Small intestine (tissue), 7 donors: ENCODE data around the gene MIPOL1. TPM values are rescaled to one million over a fixed set of nuclear protein-coding genes. Genes with fewer than 3 reads are reported as not detected.
"Not testable (repeated sequence)": the region's sequence is repeated elsewhere in the genome, so short reads cannot be mapped to it uniquely, and the experiment has no call there.

Experiments used
- DNase-seq, 2 donors: peaks; one replicate each; pipeline versions ENCODE4 v3.0.0 to v3.0.0-alpha.2; 2013
- FAIRE-seq: peaks from 2 replicates; lab custom pipeline; 2012; peaks lifted over from hg19 to GRCh38; lab: Jason Lieb, UNC
- H3K27ac ChIP-seq, 3 donors: one replicate each; pipeline ENCODE4 v1.5.1; 2013; ENCODE audit warnings: low read length in 2 of 3, mild to moderate bottlenecking in 2 of 3, control low read depth in 1 of 3, inconsistent platforms in 1 of 3, low read depth in 1 of 3, moderate library complexity in 1 of 3
- H3K27me3 ChIP-seq, 3 donors: one replicate each; pipeline ENCODE4 v1.6.1; 2013; ENCODE audit warnings: low read length in 3 of 3, inconsistent platforms in 1 of 3; ENCODE audit not compliant: control insufficient read depth in 3 of 3, insufficient read depth in 3 of 3
- H3K36me3 ChIP-seq, 3 donors: one replicate each; pipeline ENCODE4 v1.6.1; 2013; ENCODE audit warnings: low read length in 3 of 3, inconsistent platforms in 1 of 3, low read depth in 1 of 3, mild to moderate bottlenecking in 1 of 3, moderate library complexity in 1 of 3; ENCODE audit not compliant: control insufficient read depth in 3 of 3, insufficient read depth in 2 of 3
- H3K4me1 ChIP-seq, 3 donors: one replicate each; pipeline ENCODE4 v1.6.1; 2013; ENCODE audit warnings: low read length in 2 of 3, inconsistent platforms in 1 of 3, low read depth in 1 of 3, mild to moderate bottlenecking in 1 of 3, moderate library complexity in 1 of 3; ENCODE audit not compliant: control insufficient read depth in 3 of 3, insufficient read depth in 2 of 3
- H3K4me3 ChIP-seq, 3 donors: one replicate each; pipeline ENCODE4 v1.5.1; 2013; ENCODE audit warnings: low read length in 3 of 3, control low read depth in 1 of 3, inconsistent platforms in 1 of 3, low read depth in 1 of 3, mild to moderate bottlenecking in 1 of 3, moderate library complexity in 1 of 3
- H3K9me3 ChIP-seq, 2 donors: one replicate each; pipeline ENCODE4 v1.6.1; 2013; ENCODE audit warnings: low read depth in 1 of 2, low read length in 1 of 2; ENCODE audit not compliant: control insufficient read depth in 2 of 2, insufficient read depth in 1 of 2
- WGBS, 3 donors: extraction: QIAGEN DNeasy Blood & Tissue Kit; methylation state at CpG; one replicate each; pipeline ENCODE4 v1.1.7; 2013; 5-methylcytosine and 5-hydroxymethylcytosine counted together
- polyA plus RNA-seq, 4 donors: library from polyadenylated mRNA; stranded (reverse) in 3 of 4; unstranded in 1 of 4; fragments of 200-250 nt in 3 of 4; fragments of 120-200 nt in 1 of 4; gene quantifications; one replicate each; pipeline versions ENCODE4 v1.2.1 to v1.2.3, GENCODE V29; 2013
- donor health status: healthy with polysubstance abuse.
- donor health status: control.
- donor health status: control.
- donor health status: Bipolar disorder and iron deficiency.
- donor health status: healthy.

The MIPOL1 gene
- polyA plus RNA-seq, 4 donors: 0.45 to 9.2 (median 2.3) TPM

GRCh38 chr14:37179896-37180502, 17.7 kb upstream of the MIPOL1 start:
- DNase-seq: no peak
- Histone ChIP-seq H3K27me3 (no peaks in the 10 kb centered on the region), H3K36me3 (no peaks in the 10 kb centered on the region), H3K4me1 (no peaks in the 10 kb centered on the region), H3K9me3 (peaks cover 0 to 3% of the 10 kb centered on the region in 2 donors), H3K4me3 (no peak overlapping the region), H3K27ac (no peak overlapping the region)
- no peak for FAIRE-seq
- 75 to 88% (median 85%) methylated on average over 4 of the region's 4 CpGs for WGBS, 3 donors

- WGBS, 3 donors: 96 to 97% (median 96%) methylated on average over 7 of the region's 7 CpGs
- FAIRE-seq: not testable (repeated sequence)
Observed at GRCh38 chr14:37180886-37181285, 16.9 kb upstream of the MIPOL1 start.

DNA sequence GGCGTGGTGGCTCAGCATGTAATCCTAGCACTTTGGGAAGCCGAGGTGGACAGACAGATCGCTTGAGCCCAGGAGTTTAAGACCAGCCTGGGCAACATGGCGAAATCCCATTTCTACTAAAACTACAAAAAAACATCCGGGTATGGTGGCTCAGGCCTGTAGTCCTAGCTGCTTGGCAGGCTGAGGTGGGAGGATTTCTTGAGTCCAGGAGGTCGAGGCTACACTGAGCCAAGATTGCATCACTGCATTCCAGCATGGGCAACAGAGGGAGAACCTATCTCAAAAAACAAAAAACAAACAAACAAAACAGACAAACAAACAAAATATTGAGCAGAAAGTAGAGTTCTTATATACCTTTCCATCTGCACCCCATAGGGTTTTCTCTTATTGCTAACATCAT, 16.3 kb upstream of the MIPOL1 start:
- Histone ChIP-seq H3K9me3 (peaks cover 0 to 3% of the 10 kb centered on the region in 2 donors), H3K4me1 (no peaks in the 10 kb centered on the region), H3K36me3 (no peaks in the 10 kb centered on the region), H3K27me3 (no peaks in the 10 kb centered on the region), H3K4me3 (no peak overlapping the region), H3K27ac (no peak overlapping the region)
- FAIRE-seq (no peak), DNase-seq (no peak)
- WGBS, 3 donors: 80 to 87% (median 82%) methylated on average over 6 of the region's 6 CpGs

More at GRCh38 chr14:37180886-37181285, 16.9 kb upstream of the MIPOL1 start:
- not testable (repeated sequence) for H3K27me3 ChIP-seq, H3K27ac ChIP-seq, H3K4me3 ChIP-seq, DNase-seq, H3K36me3 ChIP-seq, H3K4me1 ChIP-seq, H3K9me3 ChIP-seq

- H3K36me3 ChIP-seq, H3K4me1 ChIP-seq, H3K27ac ChIP-seq, H3K4me3 ChIP-seq, DNase-seq, H3K9me3 ChIP-seq, FAIRE-seq, H3K27me3 ChIP-seq: not testable (repeated sequence)
- WGBS, 3 donors: 83 to 90% (median 84%) methylated on average over 8 of the region's 8 CpGs
Observed at GRCh38 chr14:37184520-37184919, 13.2 kb upstream of the MIPOL1 start.

DNA sequence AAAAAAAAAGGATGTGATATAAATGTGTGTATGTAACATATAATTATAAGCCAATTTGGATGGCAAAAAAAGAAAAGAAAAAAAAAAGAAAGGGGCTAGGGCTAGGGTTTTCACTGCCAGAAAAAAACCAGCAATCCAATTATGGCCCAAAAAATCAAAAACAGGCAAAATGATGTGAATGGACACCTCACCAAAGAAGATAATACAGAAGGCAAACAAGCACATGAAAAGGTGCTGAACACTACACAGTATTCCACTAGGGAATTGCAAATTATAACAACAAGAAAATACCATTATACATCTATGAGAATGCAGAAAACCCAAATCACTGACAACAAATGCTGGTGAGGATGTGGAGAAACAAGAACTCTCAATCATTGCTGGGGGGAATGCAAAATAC, 12.1 kb upstream of the MIPOL1 start:
- DNase-seq (no peak), FAIRE-seq (no peak)
- no peaks in the 10 kb centered on the region for H3K27me3 ChIP-seq
- H3K36me3 ChIP-seq: no peaks in the 10 kb centered on the region
- no peaks in the 10 kb centered on the region for H3K9me3 ChIP-seq
- H3K27ac ChIP-seq: no peak overlapping the region
- H3K4me3 ChIP-seq: no peak overlapping the region
- no peaks in the 10 kb centered on the region for H3K4me1 ChIP-seq

- Histone ChIP-seq H3K36me3 (no peaks in the 10 kb centered on the region), H3K27me3 (no peaks in the 10 kb centered on the region), H3K27ac (no peak overlapping the region), H3K4me1 (no peaks in the 10 kb centered on the region), H3K9me3 (no peaks in the 10 kb centered on the region), H3K4me3 (no peak overlapping the region)
- no peak for DNase-seq
- 88 to 96% (median 91%) methylated on average over 1 of the region's 1 CpG for WGBS, 3 donors
- FAIRE-seq: no peak
Observed at GRCh38 chr14:37186865-37187264, 10.9 kb upstream of the MIPOL1 start.

- no peaks in the 10 kb centered on the region for H3K27me3 ChIP-seq
- no peak overlapping the region for H3K27ac ChIP-seq
- H3K4me3 ChIP-seq: no peak overlapping the region
- WGBS, 3 donors: 65 to 80% (median 71%) methylated on average over 3 of the region's 3 CpGs
- FAIRE-seq (no peak), DNase-seq (no peak)
- H3K9me3 ChIP-seq: no peaks in the 10 kb centered on the region
- H3K4me1 ChIP-seq: no peaks in the 10 kb centered on the region
- H3K36me3 ChIP-seq: no peaks in the 10 kb centered on the region
Observed at GRCh38 chr14:37187294-37187693, 10.4 kb upstream of the MIPOL1 start.

- not testable (repeated sequence) for H3K4me1 ChIP-seq, DNase-seq, H3K9me3 ChIP-seq, FAIRE-seq, H3K36me3 ChIP-seq, H3K27ac ChIP-seq, H3K4me3 ChIP-seq, H3K27me3 ChIP-seq
- 77 to 91% (median 79%) methylated on average over 9 of the region's 9 CpGs for WGBS, 3 donors
Observed at GRCh38 chr14:37187840-37188577, 9.7 kb upstream of the MIPOL1 start.
